HepG2 (cell line): Measurements from ENCODE around the gene FOSB. TPM values are rescaled to one million over a fixed set of nuclear protein-coding genes. Genes with fewer than 3 reads are reported as not detected.

Experiments
- ATF6 ChIP-seq: sonication (generic); formaldehyde crosslinking; conservative IDR thresholded peaks from 2 replicates; pipeline ENCODE4 v1.4.0; 2020; ENCODE audit warnings: missing genetic modification reagents
- DBP ChIP-seq: sonication (generic); formaldehyde crosslinking; IDR thresholded peaks from 2 replicates; pipeline ENCODE4 v1.4.0; 2020; ENCODE audit warnings: missing genetic modification reagents; ENCODE audit errors: not compliant biosample characterization
- ELK4 ChIP-seq: sonication (generic); formaldehyde crosslinking; IDR thresholded peaks from 2 replicates; pipeline ENCODE4 v1.9.0; 2021; ENCODE audit warnings: missing genetic modification reagents, borderline replicate concordance
- ERF ChIP-seq: IDR thresholded peaks from 2 replicates; pipeline ENCODE4 v1.6.1; 2018; ENCODE audit warnings: missing biosample characterization, missing genetic modification reagents
- HHEX ChIP-seq: IDR thresholded peaks from 2 replicates; pipeline ENCODE4 v1.6.1; 2016; ENCODE audit warnings: control low read depth
- KLF6 ChIP-seq: IDR thresholded peaks from 2 replicates; pipeline ENCODE4 v1.8.0; 2016; ENCODE audit warnings: missing biosample characterization, missing genetic modification reagents
- PAXIP1 ChIP-seq: sonication (generic); formaldehyde crosslinking; conservative IDR thresholded peaks from 2 replicates; pipeline ENCODE4 v1.4.0; 2020; ENCODE audit warnings: mild to moderate bottlenecking, missing genetic modification reagents, moderate library complexity
- POGK ChIP-seq: sonication (generic); formaldehyde crosslinking; conservative IDR thresholded peaks from 2 replicates; pipeline ENCODE4 v1.8.0; 2022; ENCODE audit warnings: mild to moderate bottlenecking, moderate library complexity, missing genetic modification reagents
- RARA ChIP-seq: IDR thresholded peaks from 2 replicates; pipeline ENCODE4 v1.6.1; 2016; ENCODE audit warnings: missing genetic modification reagents, missing compliant biosample characterization
- SMC3 ChIP-seq: IDR thresholded peaks from 2 replicates; pipeline ENCODE4 v1.6.1; 2011; ENCODE audit warnings: low read length, improper control_type of control experiment
- TERF1 ChIP-seq: sonication (generic); formaldehyde crosslinking; IDR thresholded peaks from 2 replicates; pipeline ENCODE4 v1.8.0; 2022; ENCODE audit warnings: mild to moderate bottlenecking, missing genetic modification reagents, moderate library complexity
- UBTF ChIP-seq: sonication (generic); formaldehyde crosslinking; IDR thresholded peaks from 2 replicates; pipeline ENCODE4 v1.4.0; 2020; ENCODE audit warnings: mild to moderate bottlenecking, missing genetic modification reagents
- ZNF615 ChIP-seq: sonication (generic); formaldehyde crosslinking; IDR thresholded peaks from 2 replicates; pipeline ENCODE4 v1.5.0; 2020; ENCODE audit warnings: mild to moderate bottlenecking, missing genetic modification reagents, borderline replicate concordance
- ZZZ3 ChIP-seq: sonication (generic); formaldehyde crosslinking; IDR thresholded peaks from 2 replicates; pipeline ENCODE4 v1.4.0; 2020; ENCODE audit warnings: missing genetic modification reagents, mild to moderate bottlenecking, borderline replicate concordance
- polyA plus RNA-seq, 8 experiments: library from polyadenylated mRNA; depleted of rRNA in 3 of 8; stranded (reverse) in 7 of 8; unstranded in 1 of 8; fragments of >200 nt; fragmentation: Illumina TruSeq in 4 of 8; extraction: Trizol in 4 of 8; gene quantifications; 2 replicates each; pipeline versions ENCODE4 v1.2.1 to v1.2.3, GENCODE V29; 2011 to 2016; ENCODE audit warnings: low read depth in 4 of 8, missing spikeins in 1 of 8, mixed read lengths in 1 of 8; ENCODE audit not compliant: insufficient read depth in 1 of 8
- total RNA-seq, 5 experiments: library from RNA; depleted of rRNA; stranded (reverse); fragments of >200 nt; fragmentation: Illumina TruSeq; extraction: Trizol; gene quantifications; 2 replicates each; pipeline ENCODE4 v1.2.3, GENCODE V29; 2016; ENCODE audit warnings: low read depth in 1 of 5

FOSB gene
- total and polyA plus RNA-seq, 2 of the 13 experiments (the other 11 are each of a cell fraction or from before 2014, with no cell fraction given) = 2.8 to 6.0 TPM

- peak; percentile 75 for TF ChIP-seq UBTF (CRISPR knock-in tag)
- TF ChIP-seq RARA (CRISPR knock-in tag) = 0 out of 2 replicates have a peak, but pooled peaks have one; percentile 9
- no peak for TF ChIP-seq HHEX
- TF ChIP-seq KLF6 = peak; percentile 67; the same call in 1 of the 2 replicates
- no peak for TF ChIP-seq ERF
- TF ChIP-seq ATF6 (CRISPR knock-in tag) = no peak
- no peak for TF ChIP-seq ZZZ3 (CRISPR knock-in tag)
- no peak for TF ChIP-seq DBP (CRISPR knock-in tag)
- no peak for TF ChIP-seq TERF1
- TF ChIP-seq ELK4 = no peak
- peak; percentile 35 for TF ChIP-seq PAXIP1
- TF ChIP-seq SMC3 = peak; percentile 96
- TF ChIP-seq ZNF615 (CRISPR knock-in tag) = no peak
- TF ChIP-seq POGK = peak; percentile 70; the same call in 1 of the 2 replicates
These were observed 10.8 kb downstream of the FOSB start (continued) for GRCh38 chr19:45478454-45479238.
